ENCODE results near the gene KCNE1. TPM values are rescaled to one million over a fixed set of nuclear protein-coding genes. Genes with fewer than 3 reads are reported as not detected.

The KCNE1 gene
- total and polyA plus RNA-seq, 2 of the 13 experiments (the other 11 are each of a cell fraction or from before 2014, with no cell fraction given): 0.35 TPM; not detected in 1

GRCh38 chr21:34517491-34518245 is 5.7 kb upstream of the KCNE1 start (continued):
- TF ChIP-seq GRHL1 (CRISPR knock-in tag; conservative IDR thresholded peaks at IDR 0.05) (no peak), HMGA1 (CRISPR knock-in tag; conservative IDR thresholded peaks at IDR 0.05) (no peak), FOXA1 (IDR thresholded peaks at IDR 0.05) (no peak), FOXA1 (CRISPR knock-in tag; IDR thresholded peaks at IDR 0.05) (no peak), RAD21 (CRISPR knock-in tag; IDR thresholded peaks at IDR 0.05) (peak; percentile 53; the same call in 1 of the 2 replicates), ZBTB33 (CRISPR knock-in tag; IDR thresholded peaks at IDR 0.05) (peak; percentile 77; the same call in 1 of the 2 replicates), ZNF570 (CRISPR knock-in tag; IDR thresholded peaks at IDR 0.05; ENCODE audit: borderline replicate concordance) (no peak), ZNF792 (CRISPR knock-in tag; IDR thresholded peaks at IDR 0.05) (no peak), ZNF253 (CRISPR knock-in tag; IDR thresholded peaks at IDR 0.05; ENCODE audit: borderline replicate concordance) (no peak), ZNF704 (CRISPR knock-in tag; IDR thresholded peaks at IDR 0.05; ENCODE audit: borderline replicate concordance) (no peak), CTCF (CRISPR knock-in tag; IDR thresholded peaks at IDR 0.05) (peak; percentile 34), STAG1 (CRISPR knock-in tag; IDR thresholded peaks at IDR 0.05) (peak; percentile 46), ZC3H13 (CRISPR knock-in tag; IDR thresholded peaks at IDR 0.05) (no peak), HHEX (CRISPR knock-in tag; IDR thresholded peaks at IDR 0.05) (no peak), CCAR2 (optimal IDR thresholded peaks at IDR 0.05; ENCODE audit: low read depth, low read length) (no peak), PHF8 (CRISPR knock-in tag; IDR thresholded peaks at IDR 0.05) (no peak), HNRNPK (IDR thresholded peaks at IDR 0.05; ENCODE audit: low read depth, low read length, poor library complexity, severe bottlenecking) (no peak), ZNF33B (CRISPR knock-in tag; IDR thresholded peaks at IDR 0.05) (no peak), RFX3 (CRISPR knock-in tag; IDR thresholded peaks at IDR 0.05) (no peak), MEIS2 (CRISPR knock-in tag; IDR thresholded peaks at IDR 0.05) (no peak), ZBTB7B (CRISPR knock-in tag; IDR thresholded peaks at IDR 0.05) (no peak), YEATS4 (CRISPR knock-in tag; IDR thresholded peaks at IDR 0.05; ENCODE audit: borderline replicate concordance) (no peak), MTA3 (CRISPR knock-in tag; IDR thresholded peaks at IDR 0.05) (no peak), ETV5 (CRISPR knock-in tag; IDR thresholded peaks at IDR 0.05; ENCODE audit: borderline replicate concordance) (peak; percentile 37; the same call in 1 of the 2 replicates), ZMYM3 (CRISPR knock-in tag; IDR thresholded peaks at IDR 0.05) (no peak), ZNF317 (CRISPR knock-in tag; IDR thresholded peaks at IDR 0.05) (no peak)
